ENCODE results near the gene CHST6.
"Not testable (repeated sequence)": the region's sequence is repeated elsewhere in the genome, so short reads cannot be mapped to it uniquely, and the experiment has no call there.

Gene CHST6

GRCh38 chr16:75475420-75475847 is 19.8 kb downstream of the CHST6 start:
- DNase-seq (ENCODE audit: low read depth): no peak

GRCh38 chr16:75472908-75473877 is 22.0 kb downstream of the CHST6 start:
- DNase-seq (ENCODE audit: low read depth): no peak

- peak; percentile 45 for DNase-seq (ENCODE audit: low read depth)
These were observed 23.3 kb downstream of the CHST6 start for GRCh38 chr16:75471723-75472633.

- no peak for DNase-seq (ENCODE audit: low read depth)
These were observed 28.5 kb downstream of the CHST6 start for GRCh38 chr16:75466760-75467159.

GRCh38 chr16:75464122-75464918 is 30.9 kb downstream of the CHST6 start, which contains the start of gene TMEM170A:
Gene TMEM170A, minus strand, starts transcription at chr16:75464689. Its CDS starts 89 bp downstream, at chr16:75464600.
- DNase-seq (ENCODE audit: low read depth): peak; percentile 97

GRCh38 chr16:75463389-75464121 is 31.7 kb downstream of the CHST6 start:
- not testable (repeated sequence) for DNase-seq (ENCODE audit: low read depth)

GRCh38 chr16:75462806-75463205 is 32.4 kb downstream of the CHST6 start:
- no peak for DNase-seq (ENCODE audit: low read depth)

GRCh38 chr16:75461575-75461974 is 33.7 kb downstream of the CHST6 start:
- no peak for DNase-seq (ENCODE audit: low read depth)

- no peak for DNase-seq (ENCODE audit: low read depth)
These were observed 34.8 kb downstream of the CHST6 start for GRCh38 chr16:75460446-75460845.

- DNase-seq (ENCODE audit: low read depth): no peak
These were observed 35.5 kb downstream of the CHST6 start for GRCh38 chr16:75459691-75460090.

GRCh38 chr16:75458439-75458838 is 36.8 kb downstream of the CHST6 start:
- DNase-seq (ENCODE audit: low read depth): no peak

- DNase-seq (ENCODE audit: low read depth): no peak
These were observed 37.2 kb downstream of the CHST6 start for GRCh38 chr16:75458029-75458428.

- DNase-seq (ENCODE audit: low read depth): no peak
These were observed 37.7 kb downstream of the CHST6 start for GRCh38 chr16:75457485-75458021.

- no peak for DNase-seq (ENCODE audit: low read depth)
These were observed 38.3 kb downstream of the CHST6 start for GRCh38 chr16:75456971-75457370.

- DNase-seq (ENCODE audit: low read depth): not testable (repeated sequence)
These were observed 38.8 kb downstream of the CHST6 start for GRCh38 chr16:75456486-75456885.

GRCh38 chr16:75455677-75456076 is 39.6 kb downstream of the CHST6 start:
- DNase-seq (ENCODE audit: low read depth): no peak

- no peak for DNase-seq (ENCODE audit: low read depth)
These were observed 42.6 kb downstream of the CHST6 start for GRCh38 chr16:75452464-75453190.

GRCh38 chr16:75446416-75446815 is 48.8 kb downstream of the CHST6 start:
- no peak for DNase-seq (ENCODE audit: low read depth)

GRCh38 chr16:75445298-75445697 is 49.9 kb downstream of the CHST6 start:
- no peak for DNase-seq (ENCODE audit: low read depth)

GRCh38 chr16:75443298-75443697 is 51.9 kb downstream of the CHST6 start:
- no peak for DNase-seq (ENCODE audit: low read depth)
